K562 (cell line): ENCODE measurements around the gene CDC42EP3. TPM values are rescaled to one million over a fixed set of nuclear protein-coding genes. Genes with fewer than 3 reads are reported as not detected.

Experiments used
- ATAC-seq: fragments of 200-7000 bp; cut with Tn5 transposase; 3 replicates; pipeline ENCODE4 v1.9.1; 2020; ENCODE audit warnings: moderate library complexity
- BruUV-seq: library from RNA; stranded (reverse); fragments of 400-500 nt; replicated peaks from 2 replicates; lab custom pipeline; 2021; lab: Mats Ljungman, UMichigan
- CTCF ChIA-PET: fragments of 300-600 bp; formaldehyde crosslinking; extraction: SDS; loops from one replicate; lab custom pipeline; 2021; ENCODE audit warnings: low intra/inter-chr PET ratio; lab: Yijun Ruan, JAX
- POLR2A ChIA-PET: fragments of 300-600, 350-650 bp; sonication (Branson Sonifier 250); formaldehyde crosslinking; extraction: SDS; loops from one replicate; lab custom pipeline; 2021; ENCODE audit warnings: antibody characterized with exemption, inconsistent platforms; lab: Yijun Ruan, JAX
- DNase-seq, 4 experiments: peaks; one replicate each; pipeline versions ENCODE4 v3.0.0 to v3.0.0-alpha.2; 2011 to 2018; ENCODE audit warnings: low spot score in 3 of 4, mixed read lengths in 3 of 4; ENCODE audit errors: extremely low read depth in 1 of 4
- FAIRE-seq: peaks from 2 replicates; lab custom pipeline; 2011; peaks lifted over from hg19 to GRCh38; lab: Jason Lieb, UNC
- H2AFZ ChIP-seq: 2 replicates; pipeline ENCODE4 v1.6.0; 2011; ENCODE audit warnings: low read depth, low read length, control low read depth, inconsistent platforms
- H3K27ac ChIP-seq: fragments of 200-600 bp; 3 replicates; pipeline ENCODE4 v1.8.0; 2011; ENCODE audit warnings: low read depth, mild to moderate bottlenecking, control low read depth, inconsistent platforms, low read length, moderate library complexity, mixed read lengths; ENCODE audit errors: extremely low read depth
- H3K27me3 ChIP-seq, 2 experiments: fragments of 300-600 bp in 1 of 2; 2 replicates in 1 of 2; 3 replicates in 1 of 2; pipeline versions ENCODE4 v1.6.0 to v1.8.0; 2011; ENCODE audit warnings: inconsistent platforms in 2 of 2, low read length in 2 of 2, mild to moderate bottlenecking in 1 of 2, mixed read lengths in 1 of 2, moderate library complexity in 1 of 2; ENCODE audit not compliant: control insufficient read depth in 2 of 2, insufficient read depth in 2 of 2
- H3K36me3 ChIP-seq: fragments of 300-600 bp; 3 replicates; pipeline ENCODE4 v1.8.0; 2011; ENCODE audit warnings: mild to moderate bottlenecking, low read length, inconsistent platforms; ENCODE audit not compliant: control insufficient read depth, insufficient read depth
- H3K4me1 ChIP-seq, 2 experiments: fragments of 200-600 bp in 1 of 2; replicated peaks in 1 of 2; 2 replicates in 1 of 2; 3 replicates in 1 of 2; pipeline versions ENCODE4 v1.5.1 to v1.8.0; 2011; ENCODE audit warnings: inconsistent platforms in 2 of 2, low read length in 2 of 2, mild to moderate bottlenecking in 1 of 2, mixed read lengths in 1 of 2, moderate library complexity in 1 of 2; ENCODE audit not compliant: control insufficient read depth in 2 of 2, insufficient read depth in 2 of 2
- H3K4me2 ChIP-seq: 2 replicates; pipeline ENCODE4 v1.6.1; 2011; ENCODE audit warnings: low read length, control low read depth, inconsistent platforms, mixed read lengths; ENCODE audit not compliant: insufficient read depth
- H3K4me3 ChIP-seq: fragments of 200-600 bp; sonication (generic), shearing (Covaris generic); 2 replicates; pipeline ENCODE4 v1.5.1; 2016; ENCODE audit warnings: control low read depth, inconsistent platforms
- H3K79me2 ChIP-seq: fragments of 200-600 bp; 3 replicates; pipeline ENCODE4 v1.8.0; 2011; ENCODE audit warnings: low read length, inconsistent platforms; ENCODE audit not compliant: control insufficient read depth, insufficient read depth
- H3K9ac ChIP-seq, 2 experiments: 2 replicates each; pipeline versions ENCODE4 v1.6.0 to v1.6.1; 2011; ENCODE audit warnings: low read depth in 2 of 2, low read length in 2 of 2, control low read depth in 1 of 2, inconsistent platforms in 1 of 2, mild to moderate bottlenecking in 1 of 2, mixed read lengths in 1 of 2; ENCODE audit not compliant: insufficient read depth in 1 of 2
- H3K9me1 ChIP-seq: one replicate; pipeline ENCODE4 v1.6.0; 2011; ENCODE audit warnings: inconsistent platforms, mild to moderate bottlenecking, low read length, moderate library complexity; ENCODE audit not compliant: control insufficient read depth, insufficient read depth
- H3K9me3 ChIP-seq: replicated peaks from 2 replicates; pipeline ENCODE4 v1.5.1; 2011; ENCODE audit warnings: low read depth, low read length, inconsistent platforms; ENCODE audit not compliant: control insufficient read depth, insufficient read depth
- H4K20me1 ChIP-seq: replicated peaks from 2 replicates; pipeline ENCODE4 v1.6.1; 2011; ENCODE audit warnings: low read length, inconsistent platforms, mixed read lengths; ENCODE audit not compliant: control insufficient read depth, insufficient read depth
- ADNP ChIP-seq: fragments of 200-800 bp; sonication (Bioruptor generic); IDR thresholded peaks from 2 replicates; pipeline ENCODE4 v1.6.1; 2016; ENCODE audit warnings: missing genetic modification characterization, missing compliant biosample characterization
- CBFA2T2 ChIP-seq: fragments of 450-650 bp; conservative IDR thresholded peaks from 2 replicates; pipeline ENCODE4 v1.6.1; 2017; ENCODE audit warnings: mild to moderate bottlenecking
- E2F3 ChIP-seq: fragments of 250-450 bp; sonication (Bioruptor Pico); IDR thresholded peaks from 2 replicates; pipeline ENCODE4 v1.4.0; 2020; ENCODE audit warnings: mild to moderate bottlenecking
- GATAD2B ChIP-seq: fragments of 450-650 bp; IDR thresholded peaks from 2 replicates; pipeline ENCODE4 v1.6.1; 2017; ENCODE audit warnings: mild to moderate bottlenecking, borderline replicate concordance
- HCFC1 ChIP-seq: IDR thresholded peaks from 2 replicates; pipeline ENCODE4 v1.6.1; 2012; ENCODE audit warnings: low read depth, low read length, improper control_type of control experiment
- NR3C1 ChIP-seq: sonication (generic); formaldehyde crosslinking; IDR thresholded peaks from 2 replicates; pipeline ENCODE4 v1.8.1; 2022; ENCODE audit warnings: missing genetic modification reagents
- TRIM28 ChIP-seq: fragments of 450-650 bp; IDR thresholded peaks from 2 replicates; pipeline ENCODE4 v1.6.1; 2017
- TSC22D4 ChIP-seq: fragments of 450-650 bp; IDR thresholded peaks from 2 replicates; pipeline ENCODE4 v1.6.1; 2016; ENCODE audit warnings: missing genetic modification characterization, missing biosample characterization, control low read depth
- USF1 ChIP-seq: sonication (generic); formaldehyde crosslinking; IDR thresholded peaks from 2 replicates; pipeline ENCODE4 v1.9.0; 2022; ENCODE audit warnings: mild to moderate bottlenecking, missing genetic modification reagents
- ZNF253 ChIP-seq: fragments of 250-450 bp; sonication (Bioruptor Pico); conservative IDR thresholded peaks from 2 replicates; pipeline ENCODE4 v1.6.1; 2021; ENCODE audit warnings: mild to moderate bottlenecking
- ZNF431 ChIP-seq: sonication (generic); formaldehyde crosslinking; IDR thresholded peaks from 2 replicates; pipeline ENCODE4 v1.8.0; 2022; ENCODE audit warnings: mild to moderate bottlenecking, missing genetic modification reagents
- WGBS: fragments of 100-300 bp; shearing (Covaris generic); methylation state at CpG from one replicate; pipeline ENCODE4 v1.1.6; 2016; ENCODE audit warnings: low coverage, mixed read lengths; ENCODE audit not compliant: insufficient coverage; ENCODE audit errors: missing lambda C conversion rate; 5-methylcytosine and 5-hydroxymethylcytosine counted together
- in situ Hi-C: fragments of 300-500 bp; cut with MboI; formaldehyde crosslinking; loops from 4 replicates; pipeline ENCODE4 v1.15.0; 2018; ENCODE audit warnings: inconsistent platforms, mixed read lengths
- intact Hi-C: fragments of 100-400 bp; cut with micrococcal nuclease; formaldehyde crosslinking; loops from 2 replicates; pipeline ENCODE4 v1.14.2; 2022
- polyA plus RNA-seq, 8 experiments: library from polyadenylated mRNA; depleted of rRNA in 4 of 8; stranded (reverse) in 5 of 8; unstranded in 3 of 8; fragments of >200 nt; fragmentation: Nextera tagmentation in 2 of 8; fragmentation: Illumina TruSeq in 1 of 8; extraction: Ambion mirVana in 2 of 8; extraction: Trizol in 1 of 8; gene quantifications; 2 replicates each; pipeline versions ENCODE4 v1.2.1 to v1.2.3, GENCODE V29; 2011 to 2014; ENCODE audit warnings: inconsistent platforms in 1 of 8, missing spikeins in 1 of 8
- total RNA-seq, 7 experiments: library from RNA; depleted of rRNA in 6 of 7; stranded (reverse); fragments of >200 nt in 6 of 7; fragmentation: Illumina TruSeq in 2 of 7; extraction: Trizol in 2 of 7; gene quantifications; 2 replicates each; pipeline versions ENCODE4 v1.2.1 to v1.2.3, GENCODE V29; 2011 to 2021; ENCODE audit warnings: low replicate concordance in 1 of 7
- TF ChIP-seq, protein P1 (sequence below): sonication (generic); formaldehyde crosslinking; IDR thresholded peaks from 2 replicates; pipeline ENCODE4 v1.8.1; 2022; ENCODE audit warnings: missing genetic modification reagents

The CDC42EP3 gene
- total and polyA plus RNA-seq, 9 of the 15 experiments (the other 6 are each of a cell fraction or from before 2014, with no cell fraction given), result 0.72 to 6.4 (median 2.0) TPM

- ATAC-seq, result no peak
- ChIA-PET POLR2A (no interaction called here), CTCF (no interaction called here)
- Histone ChIP-seq H4K20me1 (no peaks in the 10 kb centered on the region; the same call in 1 of the 2 replicates), H3K36me3 (no peaks in the 10 kb centered on the region), H3K4me3 (no peak overlapping the region), H3K4me1 (no peaks in the 10 kb centered on the region), H3K9me3 (no peaks in the 10 kb centered on the region), H3K9ac (no peak overlapping the region), H3K9me1 (no peaks in the 10 kb centered on the region), H3K27me3 (no peaks in the 10 kb centered on the region), H3K4me2 (no peak overlapping the region), H3K27ac (no peak overlapping the region), H3K79me2 (no peaks in the 10 kb centered on the region), H2AFZ (no peak overlapping the region)
- intact Hi-C loops (no loop called here), in situ Hi-C loops (no loop called here)
- TF ChIP-seq HCFC1 (no peak), ZNF431 (CRISPR knock-in tag) (no peak), GATAD2B (no peak), TSC22D4 (tag) (no peak)
- no TSS peak for BruUV-seq
- 13% methylated on average over 2 of the region's 2 CpGs for WGBS
- DNase-seq, result no peak
- no peak for FAIRE-seq
Observed at GRCh38 chr2:37689751-37690150, 18.3 kb upstream of the CDC42EP3 start.

GRCh38 chr2:37688771-37689468 is 17.5 kb upstream of the CDC42EP3 start:
- TF ChIP-seq USF1 (no peak), TRIM28 (no peak), ZNF253 (no peak), NR3C1 (CRISPR knock-in tag) (no peak), E2F3 (CRISPR knock-in tag) (no peak), CBFA2T2 (no peak), ADNP (tag) (no peak)
- TF ChIP-seq, protein P1, sequence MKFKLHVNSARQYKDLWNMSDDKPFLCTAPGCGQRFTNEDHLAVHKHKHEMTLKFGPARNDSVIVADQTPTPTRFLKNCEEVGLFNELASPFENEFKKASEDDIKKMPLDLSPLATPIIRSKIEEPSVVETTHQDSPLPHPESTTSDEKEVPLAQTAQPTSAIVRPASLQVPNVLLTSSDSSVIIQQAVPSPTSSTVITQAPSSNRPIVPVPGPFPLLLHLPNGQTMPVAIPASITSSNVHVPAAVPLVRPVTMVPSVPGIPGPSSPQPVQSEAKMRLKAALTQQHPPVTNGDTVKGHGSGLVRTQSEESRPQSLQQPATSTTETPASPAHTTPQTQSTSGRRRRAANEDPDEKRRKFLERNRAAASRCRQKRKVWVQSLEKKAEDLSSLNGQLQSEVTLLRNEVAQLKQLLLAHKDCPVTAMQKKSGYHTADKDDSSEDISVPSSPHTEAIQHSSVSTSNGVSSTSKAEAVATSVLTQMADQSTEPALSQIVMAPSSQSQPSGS, result no peak
- DNase-seq, result no peak
- Histone ChIP-seq H3K9me1 (no peaks in the 10 kb centered on the region), H3K9me3 (no peaks in the 10 kb centered on the region), H2AFZ (no peak overlapping the region), H3K79me2 (no peaks in the 10 kb centered on the region), H3K4me1 (no peaks in the 10 kb centered on the region; a peak in 1 of 5 replicates), H3K27me3 (no peaks in the 10 kb centered on the region), H4K20me1 (no peaks in the 10 kb centered on the region; the same call in 1 of the 2 replicates), H3K27ac (no peak overlapping the region), H3K4me2 (no peak overlapping the region), H3K4me3 (no peak overlapping the region), H3K36me3 (no peaks in the 10 kb centered on the region), H3K9ac (no peak overlapping the region)
- 11% methylated on average over 9 of the region's 10 CpGs for WGBS
- CTCF ChIA-PET, result no interaction called here
- intact Hi-C loops (no loop called here), in situ Hi-C loops (no loop called here)
- no peak for ATAC-seq
- POLR2A ChIA-PET, result no interaction called here
- no peak for FAIRE-seq
- BruUV-seq, result no TSS peak
